Measurements from ENCODE around the gene ZNF358. TPM values are rescaled to one million over a fixed set of nuclear protein-coding genes. Genes with fewer than 3 reads are reported as not detected.

The ZNF358 gene
- total RNA-seq, 1 donor: 13.8 TPM

GRCh38 chr19:7522923-7523667, 7.2 kb downstream of the ZNF358 start:
- TF ChIP-seq CTCF (IDR thresholded peaks at IDR 0.05; ENCODE audit: insufficient read depth, low read depth, low read length): no peak
- peak; percentile 52 for DNase-seq (ENCODE audit: low read depth)
- peak overlapping the region; percentile 79 for H3K4me3 ChIP-seq (ENCODE audit: low read depth, low read length)

- no peak for TF ChIP-seq CTCF (IDR thresholded peaks at IDR 0.05; ENCODE audit: insufficient read depth, low read depth, low read length)
- no peak for DNase-seq (ENCODE audit: low read depth)
- H3K4me3 ChIP-seq (ENCODE audit: low read depth, low read length): no peak overlapping the region
These were observed 8.6 kb downstream of the ZNF358 start for GRCh38 chr19:7524523-7524922.

- DNase-seq (ENCODE audit: low read depth): no peak
- TF ChIP-seq CTCF (IDR thresholded peaks at IDR 0.05; ENCODE audit: insufficient read depth, low read depth, low read length): no peak
- no peak overlapping the region for H3K4me3 ChIP-seq (ENCODE audit: low read depth, low read length)
These were observed 9.3 kb downstream of the ZNF358 start for GRCh38 chr19:7524992-7525739.

GRCh38 chr19:7526059-7526929, 10.4 kb downstream of the ZNF358 start:
- no peak for TF ChIP-seq CTCF (IDR thresholded peaks at IDR 0.05; ENCODE audit: insufficient read depth, low read depth, low read length)
- no peak for DNase-seq (ENCODE audit: low read depth)
- H3K4me3 ChIP-seq (ENCODE audit: low read depth, low read length): no peak overlapping the region

GRCh38 chr19:7527516-7528191, 11.8 kb downstream of the ZNF358 start:
- no peak overlapping the region for H3K4me3 ChIP-seq (ENCODE audit: low read depth, low read length)
- no peak for TF ChIP-seq CTCF (IDR thresholded peaks at IDR 0.05; ENCODE audit: insufficient read depth, low read depth, low read length)
- DNase-seq (ENCODE audit: low read depth): no peak

- DNase-seq (ENCODE audit: low read depth): no peak
- H3K4me3 ChIP-seq (ENCODE audit: low read depth, low read length): no peak overlapping the region
- TF ChIP-seq CTCF (IDR thresholded peaks at IDR 0.05; ENCODE audit: insufficient read depth, low read depth, low read length): no peak
These were observed 12.3 kb downstream of the ZNF358 start for GRCh38 chr19:7528192-7528519.

All from fibroblast of villous mesenchyme (primary cell).